ENCODE measurements around the gene ZMYM2.

ZMYM2 gene

DNA sequence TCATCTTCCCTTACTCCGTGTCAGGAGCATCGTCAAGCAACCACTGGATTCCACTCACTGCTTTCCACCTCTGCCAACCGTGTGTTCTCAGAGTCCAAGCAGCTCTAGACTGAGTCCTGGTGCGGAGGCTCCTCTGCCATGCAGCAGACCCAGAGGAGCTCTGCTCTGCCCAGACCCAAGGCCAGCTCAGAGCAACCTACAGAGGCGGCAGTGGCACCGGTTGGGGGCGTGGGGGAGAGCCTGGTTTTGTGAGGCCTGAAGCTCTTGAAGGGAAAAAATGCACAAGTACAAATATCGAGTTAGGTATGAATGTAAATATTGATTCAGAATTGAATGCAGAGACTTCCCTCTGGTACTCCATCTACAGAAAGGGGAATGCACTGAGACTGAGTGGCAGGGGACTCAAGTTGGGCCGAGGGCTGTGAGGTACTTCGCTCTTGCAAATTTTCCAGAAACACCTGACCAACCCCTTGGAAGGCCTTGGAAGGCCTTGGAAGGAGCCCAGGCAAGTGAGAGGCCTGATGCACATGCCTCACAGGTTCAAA, 155.6 kb downstream of the ZMYM2 start:
- DNase-seq: no peak

DNA sequence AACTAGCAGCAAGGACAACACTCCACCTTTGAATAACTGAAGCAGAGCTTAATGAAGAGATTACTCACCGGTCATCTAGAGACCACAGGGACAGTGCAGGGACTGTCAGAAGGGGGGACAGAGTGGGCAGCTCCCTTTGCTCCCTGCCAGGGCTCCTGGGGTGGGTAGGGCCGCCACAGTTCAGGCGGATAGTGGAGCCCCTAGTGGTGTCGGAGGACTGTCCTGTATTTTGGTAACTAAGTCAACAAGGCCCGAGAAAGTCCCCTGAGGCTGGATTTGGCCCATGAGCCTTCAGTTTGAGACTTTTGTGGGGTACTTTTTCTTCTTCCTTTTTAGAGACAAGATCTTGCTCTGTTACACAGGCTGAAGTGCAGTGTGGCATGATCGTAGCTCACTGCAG, 157.7 kb downstream of the ZMYM2 start:
- no peak for DNase-seq

- DNase-seq: no peak
Measured at GRCh38 chr13:20118268-20119140, 160.0 kb downstream of the ZMYM2 start.

GRCh38 chr13:20119960-20120359, 161.4 kb downstream of the ZMYM2 start:
- no peak for DNase-seq

DNA sequence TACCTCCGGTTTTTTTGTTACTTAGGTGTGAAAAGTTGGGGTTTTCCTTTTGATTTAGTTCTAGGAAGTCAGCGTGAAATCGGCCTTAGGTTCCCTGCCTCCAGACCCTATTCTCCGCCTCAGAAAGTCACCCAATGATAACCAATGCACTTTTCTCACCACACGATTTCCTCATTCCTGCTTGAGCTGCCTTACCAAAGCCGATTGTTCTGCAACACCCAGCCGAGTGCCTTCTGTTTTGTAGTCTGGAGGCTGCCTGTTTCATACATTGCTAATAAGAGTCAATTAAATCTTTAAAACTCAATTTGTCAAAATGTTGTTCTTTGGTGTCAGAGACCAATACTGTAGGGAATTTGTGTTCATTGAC, 162.6 kb downstream of the ZMYM2 start:
- no peak for DNase-seq

DNA sequence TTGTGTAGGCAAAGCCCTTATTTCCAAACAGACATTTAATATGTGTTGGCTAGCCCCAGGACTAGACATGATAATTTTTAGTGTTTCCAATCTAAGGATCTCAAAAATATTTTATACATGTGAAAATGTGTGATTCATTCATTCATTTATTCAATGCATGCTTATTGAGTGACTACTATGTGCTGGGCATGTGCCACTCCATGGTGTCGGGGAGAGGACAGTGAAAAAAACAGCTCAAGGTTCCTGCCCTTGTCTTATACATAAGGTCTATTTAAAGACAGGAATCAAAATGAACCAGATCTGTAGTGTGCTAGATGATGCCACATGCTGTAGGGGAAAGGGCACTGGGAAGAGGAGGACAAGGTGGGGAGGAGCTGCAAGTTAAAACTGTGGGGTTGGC, 165.8 kb downstream of the ZMYM2 start:
- peak; percentile 27 for DNase-seq

DNA sequence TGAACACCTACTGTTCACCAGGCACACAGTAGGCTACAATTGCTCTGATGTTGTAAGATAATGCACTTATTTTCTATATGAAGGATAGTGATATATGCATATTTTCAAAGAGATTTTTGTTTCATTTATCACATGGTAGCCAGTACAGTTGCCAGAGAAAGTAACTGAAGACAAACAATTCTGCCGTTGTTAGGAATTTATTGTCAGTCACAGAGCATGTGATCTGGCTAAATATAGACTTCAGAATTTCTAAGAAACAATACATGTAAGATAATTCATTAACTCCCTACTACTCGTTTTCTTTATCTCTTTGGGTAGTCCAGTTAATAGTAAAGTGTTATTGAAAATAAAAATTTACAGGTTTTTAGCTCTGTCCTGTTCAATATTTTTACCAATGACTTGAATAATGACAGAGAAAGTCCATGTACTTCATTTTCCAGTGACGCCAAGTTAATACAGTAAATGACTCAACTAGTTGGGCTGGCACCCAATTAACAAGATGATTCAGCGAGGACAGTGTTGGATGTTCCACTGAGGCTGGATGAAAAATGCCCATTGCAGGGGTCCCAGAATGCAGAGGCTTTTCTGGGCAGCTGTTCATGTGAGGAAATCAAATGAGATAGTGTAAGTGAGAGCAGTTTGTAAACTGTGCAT, 166.7 kb downstream of the ZMYM2 start:
- DNase-seq: peak; percentile 69

DNA sequence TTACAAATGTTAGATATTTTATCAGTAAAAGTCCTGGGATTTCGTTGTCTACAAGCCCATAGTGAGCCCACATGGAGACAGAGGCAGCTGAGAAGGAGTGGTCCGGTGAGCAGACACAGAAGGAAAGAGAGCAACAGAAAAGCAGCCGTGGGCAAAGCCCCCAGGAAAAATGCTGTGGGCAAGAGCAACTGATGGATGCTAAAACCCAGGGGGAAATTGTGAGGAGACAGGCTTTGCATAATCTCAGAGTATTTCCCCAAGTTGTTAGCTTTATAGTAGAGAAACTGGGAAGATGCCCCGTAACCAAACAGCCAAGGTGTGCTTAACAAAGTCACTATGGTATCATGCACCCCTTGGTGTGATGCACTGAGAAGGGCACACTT, 167.2 kb downstream of the ZMYM2 start:
- no peak for DNase-seq

GRCh38 chr13:20126541-20127261, 168.2 kb downstream of the ZMYM2 start:
- DNase-seq: no peak

DNA sequence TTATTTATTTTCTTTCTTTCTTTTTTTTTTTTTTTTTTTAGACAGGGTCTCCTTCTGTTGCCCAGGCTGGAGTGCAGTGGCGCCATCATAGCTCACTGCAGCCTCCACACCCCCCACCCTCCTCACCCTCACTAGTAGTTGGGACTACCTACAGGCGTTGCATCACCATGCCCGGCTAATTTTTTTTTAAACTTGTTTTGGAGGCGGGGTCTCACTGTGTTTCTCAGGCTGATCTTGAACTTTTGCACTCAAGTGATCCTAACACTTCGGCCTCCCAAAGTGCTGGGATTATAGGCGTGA, 168.7 kb downstream of the ZMYM2 start:
- DNase-seq: no peak

DNA sequence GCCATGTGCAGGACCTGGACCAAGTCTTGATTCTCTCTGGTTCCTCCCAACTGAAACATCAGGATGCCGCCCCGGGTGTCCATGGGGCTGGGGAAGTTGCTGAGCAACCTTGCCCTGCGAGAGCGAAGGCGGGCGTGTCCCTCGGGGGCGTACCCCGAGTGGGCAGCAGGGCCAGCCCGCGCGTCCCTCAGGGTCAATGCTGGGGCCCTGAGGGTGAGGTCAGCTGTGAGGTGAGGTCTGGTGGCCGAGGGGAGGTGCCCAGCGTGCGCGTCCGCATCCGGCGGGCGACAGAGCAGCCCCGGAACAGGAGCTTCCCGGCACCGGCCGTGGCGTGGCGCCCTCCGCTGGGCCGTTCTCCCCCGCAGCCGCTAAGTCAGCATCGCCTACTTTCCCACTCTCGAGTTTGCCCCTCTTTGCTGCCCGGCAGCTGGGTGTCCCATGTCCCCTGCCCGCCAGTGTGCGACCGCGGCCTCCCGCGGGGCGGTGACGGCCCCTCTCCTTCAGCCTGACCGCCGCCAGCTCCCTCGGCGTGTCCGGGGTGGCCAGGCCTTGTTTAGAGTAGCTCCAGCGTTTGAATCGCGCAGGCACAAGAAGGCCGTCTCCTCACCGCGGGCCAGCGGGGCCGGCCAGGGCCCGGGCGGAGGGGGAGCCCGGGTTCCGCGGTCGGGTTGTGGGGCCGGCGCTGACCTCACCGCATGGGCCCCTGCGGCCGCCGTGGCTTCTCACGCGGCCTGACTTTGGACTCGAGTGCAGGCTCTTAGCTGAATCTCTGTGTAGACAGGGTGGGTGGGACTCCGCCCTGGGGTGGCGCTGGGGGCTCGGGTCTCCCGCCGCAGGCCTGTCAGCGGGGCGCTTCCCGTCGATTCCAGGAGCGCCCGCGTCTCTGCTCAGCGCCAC, 169.3 kb downstream of the ZMYM2 start:
- peak; percentile 62 for DNase-seq

GRCh38 chr13:20128459-20128931, 170.0 kb downstream of the ZMYM2 start:
- no peak for DNase-seq

DNA sequence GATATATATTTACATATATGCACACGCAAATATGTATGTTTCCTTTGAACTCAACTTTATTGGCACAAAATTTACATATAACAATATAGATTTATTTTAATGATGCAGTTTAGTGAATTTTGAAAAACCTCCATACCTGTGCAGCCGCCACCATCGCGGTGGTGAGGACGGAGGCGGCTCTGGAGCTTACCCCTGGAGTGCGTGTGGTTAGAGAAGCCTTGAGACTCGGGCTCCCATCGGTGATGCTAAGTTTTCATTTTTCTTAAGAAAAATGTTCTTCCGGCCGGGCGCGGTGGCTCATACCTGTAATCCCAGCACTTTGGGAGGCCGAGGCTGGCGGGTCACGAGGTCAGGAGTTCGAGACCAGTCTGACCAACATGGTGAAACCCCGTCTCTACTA, 170.5 kb downstream of the ZMYM2 start:
- DNase-seq: no peak

DNA sequence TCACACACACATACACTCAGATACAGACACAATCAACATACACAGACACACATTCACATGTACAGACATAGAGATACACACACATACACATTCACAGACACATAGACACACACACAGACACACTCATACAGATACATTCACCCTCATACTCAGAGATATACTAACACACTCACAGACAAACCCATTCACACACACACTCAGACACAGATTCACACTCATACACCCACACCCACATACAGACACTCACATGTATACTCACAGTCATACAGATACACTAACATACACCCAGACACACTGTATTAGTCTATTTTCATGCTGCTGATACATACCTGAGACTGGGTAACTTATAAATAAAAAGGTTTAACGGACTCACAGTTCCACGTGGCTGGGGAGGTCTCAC, 171.5 kb downstream of the ZMYM2 start:
- no peak for DNase-seq

GRCh38 chr13:20130652-20131051, 172.1 kb downstream of the ZMYM2 start:
- no peak for DNase-seq

DNA sequence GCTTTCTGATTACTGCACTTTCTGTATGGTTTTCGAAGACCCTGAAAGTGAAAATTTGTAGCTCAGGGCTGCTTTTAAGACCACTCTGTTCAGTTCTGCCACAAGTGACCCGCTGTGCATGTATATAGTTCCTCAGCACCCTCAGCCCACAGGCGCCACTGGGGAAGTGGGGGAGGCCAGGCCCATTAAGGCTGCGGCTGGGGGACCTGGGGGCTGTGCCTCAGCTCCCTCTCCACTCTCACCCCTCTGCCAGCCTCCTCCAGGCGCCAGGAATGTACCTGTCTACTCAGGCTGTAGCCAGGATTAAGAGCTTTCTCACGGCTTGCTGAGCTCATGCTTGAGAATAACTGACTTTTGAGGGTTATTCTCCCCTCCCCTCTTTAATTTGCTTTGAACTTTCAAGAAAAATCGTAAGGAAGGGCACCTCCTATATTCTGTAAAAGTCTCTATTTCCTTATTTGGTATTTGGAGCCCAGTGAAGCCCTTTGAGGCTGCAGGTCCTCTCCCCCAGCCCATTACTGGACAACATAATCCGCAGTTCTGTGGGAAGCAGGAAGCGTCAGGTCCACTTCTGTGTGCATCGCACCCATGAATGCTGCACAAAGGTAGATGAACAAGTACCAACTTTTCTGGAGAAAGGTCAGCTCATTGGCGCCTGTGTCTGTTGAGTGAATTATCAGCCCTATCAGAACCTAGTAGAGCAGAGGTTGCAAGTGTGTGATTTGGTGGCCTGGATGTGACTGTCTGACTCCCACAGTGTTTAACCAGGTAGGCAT, 172.7 kb downstream of the ZMYM2 start:
- DNase-seq: no peak

DNA sequence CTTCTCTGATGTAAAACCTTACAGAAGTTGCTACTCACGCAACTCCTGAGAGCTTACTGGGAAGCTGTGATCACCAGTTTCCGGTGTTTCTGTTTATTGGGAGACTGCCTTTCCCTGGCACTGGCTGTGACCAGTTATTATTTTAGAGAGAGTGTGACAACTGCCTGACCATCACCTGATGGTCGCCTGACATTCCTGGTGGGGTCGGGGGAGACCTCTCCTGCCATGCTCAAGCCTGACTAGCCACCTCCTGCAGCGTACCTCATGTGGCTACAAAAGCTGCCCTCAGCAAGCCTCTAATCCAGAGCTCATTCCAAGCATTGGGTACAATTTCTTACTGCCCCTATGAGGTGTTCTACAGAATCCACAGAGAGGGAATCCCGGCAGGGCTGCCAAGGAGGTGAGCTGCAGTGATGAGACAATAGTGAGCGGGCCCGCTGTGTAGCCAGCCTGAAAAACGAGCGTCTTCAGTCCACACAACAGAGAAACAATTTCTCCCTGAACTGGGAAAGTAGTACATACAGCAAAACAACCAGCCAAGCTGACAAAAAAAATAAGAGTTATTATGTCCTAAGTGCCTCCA, 173.6 kb downstream of the ZMYM2 start:
- no peak for DNase-seq

DNA sequence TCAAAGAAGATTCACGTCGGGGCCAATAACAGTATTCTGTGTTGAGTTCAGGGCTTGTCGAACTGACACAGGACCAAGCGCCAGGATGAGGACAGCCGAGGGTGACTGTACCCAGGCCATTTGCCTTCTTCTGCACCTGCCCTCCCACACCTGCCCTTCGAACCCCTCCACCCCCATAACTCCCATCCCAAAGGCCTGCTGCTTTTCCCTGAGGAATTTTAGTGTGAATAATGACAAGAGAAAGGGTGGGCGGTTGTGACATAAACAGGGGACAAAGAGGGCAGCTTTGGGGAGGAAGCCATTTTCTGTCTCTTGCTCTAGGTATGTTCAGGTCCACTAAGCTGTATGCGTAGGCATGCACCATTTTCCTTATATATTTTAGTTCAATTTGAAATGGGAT, 176.2 kb downstream of the ZMYM2 start:
- DNase-seq: no peak

DNA sequence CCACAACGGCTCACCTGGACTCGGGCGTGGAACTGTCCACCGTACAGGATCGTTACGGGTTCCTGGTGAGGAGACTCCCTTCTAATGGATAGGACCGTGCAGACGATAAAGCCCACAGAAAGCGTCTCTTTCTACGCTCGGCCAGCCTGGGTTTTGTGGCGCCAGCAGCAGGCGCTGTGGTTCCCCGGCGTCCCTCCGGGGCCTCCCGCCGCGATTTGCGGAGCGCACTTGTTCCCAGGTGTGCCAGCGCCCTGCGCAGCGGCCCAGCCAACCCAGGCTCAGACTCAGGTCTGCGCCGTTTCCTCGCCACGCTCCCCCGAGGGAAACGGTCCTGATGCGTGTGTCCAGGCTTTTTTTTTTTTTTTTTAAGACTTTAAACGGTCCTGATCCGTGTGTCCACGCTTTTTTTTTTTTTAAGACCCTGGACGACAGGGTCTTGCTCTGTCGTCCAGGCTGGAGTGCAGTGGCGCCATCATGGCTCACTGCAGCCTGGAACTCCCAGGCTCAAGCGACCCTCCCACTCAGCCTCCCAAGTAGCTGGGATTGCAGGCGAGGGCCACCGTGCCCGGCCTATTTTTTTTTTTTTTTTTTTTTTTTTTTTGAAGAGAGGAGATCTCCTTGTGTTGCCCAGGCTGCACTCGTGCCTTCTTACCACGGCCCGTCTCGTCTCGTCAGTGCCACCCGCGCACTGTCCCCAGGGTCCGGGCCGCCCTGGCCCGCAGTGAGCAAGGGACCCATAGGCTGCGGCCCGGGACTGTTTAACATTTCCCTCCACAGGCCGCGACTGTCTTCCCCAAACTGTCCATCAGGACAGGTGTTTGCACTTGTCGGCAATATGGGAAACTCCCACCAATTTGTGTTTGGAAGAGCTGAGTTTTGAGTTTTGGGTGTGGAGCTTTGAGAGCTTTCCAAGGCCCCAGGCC, 178.5 kb downstream of the ZMYM2 start:
- DNase-seq: no peak

DNA sequence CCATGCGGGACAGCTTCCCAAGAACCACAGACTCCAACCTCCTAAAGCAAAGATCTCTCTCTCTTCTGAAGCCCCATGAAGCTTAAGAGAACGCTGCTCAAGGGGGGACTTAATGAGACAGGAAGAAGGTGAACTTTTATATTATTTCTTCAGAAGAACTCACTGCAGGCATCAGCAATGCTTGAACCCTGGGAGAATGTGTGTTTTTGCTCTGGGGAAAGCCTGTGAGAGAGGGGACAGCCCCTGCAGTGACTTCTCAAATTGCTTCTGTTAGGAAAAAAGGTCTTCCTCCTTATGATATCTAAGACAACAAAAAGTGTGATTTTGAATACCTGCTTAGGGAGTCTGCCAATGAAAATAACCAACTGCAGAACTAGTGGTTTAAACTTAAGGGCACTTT, 179.3 kb downstream of the ZMYM2 start:
- no peak for DNase-seq

All from HCEC 1CT (cell line).